Measurements from ENCODE around the gene LMO7. TPM values are rescaled to one million over a fixed set of nuclear protein-coding genes. Genes with fewer than 3 reads are reported as not detected.
"Not testable (repeated sequence)": the region's sequence is repeated elsewhere in the genome, so short reads cannot be mapped to it uniquely, and the experiment has no call there.

LMO7 gene
- total RNA-seq, 2 donors from 2014 or later: 3.1 to 5.9 TPM

GRCh38 chr13:75766636-75767035, 130.5 kb downstream of the LMO7 start:
- peaks cover 5 to 13% of the 10 kb centered on the region in 2 donors for H3K4me1 Mint-ChIP-seq (ENCODE audit: low read depth in 2 of 2)
- no peak for ATAC-seq

GRCh38 chr13:75769141-75769905, 133.2 kb downstream of the LMO7 start:
- H3K36me3 Mint-ChIP-seq: no peaks in the 10 kb centered on the region
- peaks cover 7% of the 10 kb centered on the region for H3K9me3 Mint-ChIP-seq
- H3K27me3 Mint-ChIP-seq: no peaks in the 10 kb centered on the region
- ATAC-seq (no peak), DNase-seq (ENCODE audit: low spot score) (no peak)
- no peak overlapping the region for H3K4me3 Mint-ChIP-seq
- no peak overlapping the region for H3K27ac Mint-ChIP-seq
- H3K4me1 Mint-ChIP-seq (ENCODE audit: low read depth in 2 of 2): no peaks in the 10 kb centered on the region

More at GRCh38 chr13:75766636-75767035, 130.5 kb downstream of the LMO7 start:
- H3K9me3 Mint-ChIP-seq: no peaks in the 10 kb centered on the region
- H3K36me3 Mint-ChIP-seq: no peaks in the 10 kb centered on the region
- H3K27me3 Mint-ChIP-seq: no peaks in the 10 kb centered on the region
- DNase-seq (ENCODE audit: low spot score): no peak
- H3K27ac Mint-ChIP-seq: peak overlapping the region in 1 of 2 donors; percentile 54
- no peak overlapping the region for H3K4me3 Mint-ChIP-seq

DNA sequence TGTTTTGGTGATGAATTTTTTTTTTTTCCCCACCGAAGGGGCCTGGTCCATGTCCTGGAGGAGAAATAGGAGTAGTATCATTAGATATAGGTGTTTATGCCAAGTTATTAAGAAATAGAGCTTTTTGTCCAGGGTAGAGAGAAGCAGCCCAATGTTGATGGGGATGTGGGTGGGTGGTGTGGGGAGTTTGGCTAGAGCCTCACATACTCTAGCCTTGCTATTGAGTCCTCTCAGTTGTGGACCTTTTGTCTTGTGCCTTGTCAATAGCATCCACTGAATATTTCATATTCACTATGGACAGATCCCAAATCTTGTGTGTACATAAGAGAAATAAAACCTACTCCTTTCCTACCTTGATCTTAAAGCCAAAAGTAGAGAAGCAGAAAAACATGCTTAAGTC, 134.0 kb downstream of the LMO7 start:
- Mint-ChIP-seq H3K27me3 (no peaks in the 10 kb centered on the region), H3K4me1 (ENCODE audit: low read depth in 2 of 2) (no peaks in the 10 kb centered on the region), H3K4me3 (no peak overlapping the region), H3K36me3 (no peaks in the 10 kb centered on the region), H3K27ac (no peak overlapping the region), H3K9me3 (peaks cover 7% of the 10 kb centered on the region)
- no peak for DNase-seq (ENCODE audit: low spot score)
- no peak for ATAC-seq

GRCh38 chr13:75770592-75771011, 134.5 kb downstream of the LMO7 start:
- no peaks in the 10 kb centered on the region for H3K27me3 Mint-ChIP-seq
- no peak overlapping the region for H3K4me3 Mint-ChIP-seq
- H3K27ac Mint-ChIP-seq: no peak overlapping the region
- H3K9me3 Mint-ChIP-seq: peaks cover 7% of the 10 kb centered on the region
- no peaks in the 10 kb centered on the region for H3K4me1 Mint-ChIP-seq (ENCODE audit: low read depth in 2 of 2)
- DNase-seq (ENCODE audit: low spot score): no peak
- no peak for ATAC-seq
- no peaks in the 10 kb centered on the region for H3K36me3 Mint-ChIP-seq

DNA sequence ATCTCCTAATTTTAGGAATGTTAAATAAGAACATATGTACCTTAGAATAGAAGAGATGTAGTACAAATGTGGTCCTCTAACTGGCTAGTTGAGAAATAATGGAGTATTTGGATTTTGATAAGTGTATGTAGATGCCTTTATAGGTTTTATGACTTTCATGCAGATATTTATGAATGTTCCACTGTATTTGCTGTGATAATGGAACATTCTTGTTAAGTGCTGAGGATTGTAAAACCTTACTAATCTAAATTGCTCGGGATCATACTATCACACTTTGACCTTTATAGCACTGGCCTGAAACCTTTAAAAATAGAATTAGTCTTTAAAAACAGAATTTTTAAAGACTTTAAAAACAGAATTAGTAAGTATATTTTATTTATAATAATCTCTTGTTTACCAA, 135.1 kb downstream of the LMO7 start:
- DNase-seq (ENCODE audit: low spot score) (no peak), ATAC-seq (no peak)
- Mint-ChIP-seq H3K27me3 (no peaks in the 10 kb centered on the region), H3K4me1 (ENCODE audit: low read depth in 2 of 2) (no peaks in the 10 kb centered on the region), H3K9me3 (peaks cover 7% of the 10 kb centered on the region), H3K4me3 (no peak overlapping the region), H3K36me3 (no peaks in the 10 kb centered on the region), H3K27ac (no peak overlapping the region)

DNA sequence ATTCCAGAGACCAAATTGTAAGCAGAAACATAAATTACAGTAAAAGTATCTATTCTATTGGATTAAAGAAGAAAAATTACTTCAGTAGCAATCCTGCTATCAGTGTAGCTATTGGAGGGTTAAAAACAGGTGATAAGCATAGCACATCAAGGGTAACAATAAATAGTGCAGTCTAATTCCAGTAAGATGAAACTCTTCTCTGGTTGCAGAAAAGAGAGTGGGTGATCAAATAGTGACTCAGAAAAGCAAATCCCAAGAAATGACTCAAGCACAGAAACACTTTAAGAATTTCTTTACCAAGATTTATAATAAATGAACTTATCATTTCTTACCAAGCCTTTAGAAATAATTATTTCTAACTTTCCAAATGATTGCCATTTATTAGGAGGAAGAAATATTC, 135.7 kb downstream of the LMO7 start:
- no peak overlapping the region for H3K27ac Mint-ChIP-seq

GRCh38 chr13:75774176-75774575, 138.0 kb downstream of the LMO7 start:
- Mint-ChIP-seq H3K27me3 (no peaks in the 10 kb centered on the region), H3K9me3 (peaks cover 7% of the 10 kb centered on the region), H3K36me3 (peaks cover 7% of the 10 kb centered on the region), H3K27ac (no peak overlapping the region), H3K4me1 (ENCODE audit: low read depth in 2 of 2) (no peaks in the 10 kb centered on the region), H3K4me3 (no peak overlapping the region)
- DNase-seq (ENCODE audit: low spot score) (no peak), ATAC-seq (no peak)

More for the DNA sequence above, 135.7 kb downstream of the LMO7 start:
- Mint-ChIP-seq H3K27me3 (no peaks in the 10 kb centered on the region), H3K9me3 (peaks cover 7% of the 10 kb centered on the region), H3K4me3 (no peak overlapping the region), H3K36me3 (no peaks in the 10 kb centered on the region), H3K4me1 (ENCODE audit: low read depth in 2 of 2) (no peaks in the 10 kb centered on the region)
- ATAC-seq: no peak
- no peak for DNase-seq (ENCODE audit: low spot score)

DNA sequence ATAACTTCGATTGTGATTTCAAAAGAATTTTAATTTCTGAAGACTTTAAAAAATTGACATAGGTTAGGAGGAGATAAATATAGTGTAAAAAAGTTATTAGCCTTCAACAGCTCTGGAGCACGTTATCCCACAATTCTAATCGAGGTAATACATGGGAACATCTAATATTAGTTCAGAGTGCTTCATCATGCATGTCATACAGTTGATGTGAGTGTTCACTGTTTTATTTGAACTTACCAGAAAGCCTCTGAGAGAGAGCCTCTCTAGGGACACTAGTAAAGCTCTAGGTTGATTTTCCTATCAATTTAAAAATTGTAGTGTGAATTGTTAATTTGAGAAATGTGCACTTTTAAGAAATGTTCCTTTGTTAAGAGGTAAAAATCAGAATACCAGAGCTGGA, 140.4 kb downstream of the LMO7 start:
- no peak for DNase-seq (ENCODE audit: low spot score)
- no peak overlapping the region for H3K4me3 Mint-ChIP-seq
- no peaks in the 10 kb centered on the region for H3K27me3 Mint-ChIP-seq
- H3K4me1 Mint-ChIP-seq (ENCODE audit: low read depth in 2 of 2): no peaks in the 10 kb centered on the region
- peaks cover 10% of the 10 kb centered on the region for H3K9me3 Mint-ChIP-seq
- H3K27ac Mint-ChIP-seq: no peak overlapping the region
- peaks cover 16% of the 10 kb centered on the region for H3K36me3 Mint-ChIP-seq
- ATAC-seq: no peak

- H3K4me3 Mint-ChIP-seq: no peak overlapping the region
- ATAC-seq (no peak), DNase-seq (ENCODE audit: low spot score) (no peak)
- no peaks in the 10 kb centered on the region for H3K4me1 Mint-ChIP-seq (ENCODE audit: low read depth in 2 of 2)
- H3K27me3 Mint-ChIP-seq: no peaks in the 10 kb centered on the region
- peaks cover 3% of the 10 kb centered on the region for H3K9me3 Mint-ChIP-seq
- peaks cover 21% of the 10 kb centered on the region for H3K36me3 Mint-ChIP-seq
- H3K27ac Mint-ChIP-seq: no peak overlapping the region
Measured at GRCh38 chr13:75779393-75779792, 143.3 kb downstream of the LMO7 start.

- H3K4me3 Mint-ChIP-seq; H3K4me1 Mint-ChIP-seq (ENCODE audit: low read depth in 2 of 2); H3K27me3 Mint-ChIP-seq; H3K27ac Mint-ChIP-seq; ATAC-seq; H3K9me3 Mint-ChIP-seq; DNase-seq (ENCODE audit: low spot score): not testable (repeated sequence)
- H3K36me3 Mint-ChIP-seq: peaks cover 21% of the 10 kb centered on the region
Measured at GRCh38 chr13:75780103-75780502, 144.0 kb downstream of the LMO7 start.

GRCh38 chr13:75782985-75783384, 146.9 kb downstream of the LMO7 start:
- peaks cover 21% of the 10 kb centered on the region for H3K36me3 Mint-ChIP-seq
- H3K27me3 Mint-ChIP-seq: no peaks in the 10 kb centered on the region
- DNase-seq (ENCODE audit: low spot score): no peak
- no peak overlapping the region for H3K27ac Mint-ChIP-seq
- no peaks in the 10 kb centered on the region for H3K4me1 Mint-ChIP-seq (ENCODE audit: low read depth in 2 of 2)
- H3K9me3 Mint-ChIP-seq: peaks cover 3% of the 10 kb centered on the region
- no peak overlapping the region for H3K4me3 Mint-ChIP-seq
- ATAC-seq: no peak

DNA sequence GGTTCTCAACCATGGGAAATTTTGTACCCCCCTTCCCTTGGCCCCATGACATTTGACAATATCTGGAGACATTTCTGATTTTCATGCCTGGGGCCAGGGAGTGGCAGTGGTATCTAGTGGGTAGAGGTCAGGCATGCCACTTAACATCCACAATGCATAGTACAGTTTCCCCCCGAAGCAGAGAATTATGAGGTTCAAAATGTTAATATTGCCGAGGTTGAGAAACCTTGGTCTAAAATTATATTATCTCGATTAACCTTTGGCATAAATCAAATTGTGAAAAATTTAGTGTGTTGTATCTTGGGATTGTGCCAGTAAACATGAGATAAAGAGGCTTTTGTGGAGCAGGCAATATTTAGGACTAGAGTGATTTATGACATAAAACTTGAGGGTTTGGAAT, 147.9 kb downstream of the LMO7 start:
- H3K36me3 Mint-ChIP-seq: peaks cover 15% of the 10 kb centered on the region
- no peak overlapping the region for H3K4me3 Mint-ChIP-seq
- ATAC-seq (no peak), DNase-seq (ENCODE audit: low spot score) (no peak)
- no peaks in the 10 kb centered on the region for H3K27me3 Mint-ChIP-seq
- no peak overlapping the region for H3K27ac Mint-ChIP-seq
- no peaks in the 10 kb centered on the region for H3K4me1 Mint-ChIP-seq (ENCODE audit: low read depth in 2 of 2)
- H3K9me3 Mint-ChIP-seq: peaks cover 3% of the 10 kb centered on the region

DNA sequence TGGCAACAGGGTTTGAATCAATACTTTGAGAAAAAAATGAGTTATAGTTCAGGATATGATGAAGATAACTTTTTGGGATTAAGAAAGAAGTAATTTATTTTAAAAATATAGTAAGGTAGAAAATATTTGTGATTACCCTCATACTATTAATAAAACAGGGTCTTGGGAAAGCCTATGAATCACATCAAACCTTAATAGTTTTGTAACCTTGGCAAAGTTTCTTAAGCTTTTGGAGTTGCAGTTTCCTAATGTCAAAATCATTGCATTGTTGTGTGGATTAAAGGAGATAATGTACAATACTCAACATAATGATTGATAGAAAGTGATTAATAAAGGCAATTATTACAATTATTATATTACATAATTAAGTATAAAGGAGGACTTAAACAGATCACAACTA, 149.0 kb downstream of the LMO7 start:
- no peaks in the 10 kb centered on the region for H3K9me3 Mint-ChIP-seq
- H3K27ac Mint-ChIP-seq: no peak overlapping the region
- no peak overlapping the region for H3K4me3 Mint-ChIP-seq
- DNase-seq (ENCODE audit: low spot score): no peak
- ATAC-seq: no peak
- no peaks in the 10 kb centered on the region for H3K4me1 Mint-ChIP-seq (ENCODE audit: low read depth in 2 of 2)
- peaks cover 5% of the 10 kb centered on the region for H3K36me3 Mint-ChIP-seq
- no peaks in the 10 kb centered on the region for H3K27me3 Mint-ChIP-seq

DNA sequence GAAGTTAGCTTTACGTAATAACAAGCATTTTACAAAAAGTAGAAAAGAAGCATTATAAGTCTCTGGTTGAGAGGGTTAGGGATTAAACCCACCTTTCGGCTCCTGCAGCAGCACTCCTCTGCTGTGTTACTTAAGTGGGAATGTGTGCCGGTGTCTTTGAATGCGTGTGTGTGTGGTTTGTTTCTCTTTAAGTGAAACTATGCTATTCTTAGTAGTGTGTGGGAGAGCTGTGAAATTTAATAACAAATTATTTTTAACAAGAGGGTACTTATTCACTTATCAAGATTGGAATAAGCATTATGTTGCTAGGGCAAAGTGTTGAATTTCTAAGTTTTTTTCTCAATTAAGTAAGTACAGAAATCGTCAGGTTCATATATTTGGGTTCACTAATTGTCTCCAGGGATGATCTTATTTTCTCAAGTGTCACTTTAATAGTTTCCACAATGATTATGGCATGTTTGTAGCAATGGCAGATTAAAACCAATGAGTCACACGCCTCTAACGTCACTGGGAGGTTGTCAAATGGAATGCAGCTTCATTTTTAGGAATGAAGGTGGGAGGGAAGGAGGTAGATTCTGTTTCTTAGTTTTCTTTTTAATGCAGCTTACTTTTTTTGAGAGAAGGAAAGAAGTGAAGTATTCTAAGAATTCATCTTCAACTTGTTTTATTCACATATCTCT, 151.3 kb downstream of the LMO7 start:
- Mint-ChIP-seq H3K27me3 (no peaks in the 10 kb centered on the region), H3K36me3 (peaks cover 5% of the 10 kb centered on the region), H3K9me3 (no peaks in the 10 kb centered on the region), H3K27ac (no peak overlapping the region), H3K4me3 (no peak overlapping the region), H3K4me1 (ENCODE audit: low read depth in 2 of 2) (no peaks in the 10 kb centered on the region)
- ATAC-seq (no peak), DNase-seq (ENCODE audit: low spot score) (no peak)
